ENCODE measurements around the gene SLC2A11. TPM values are rescaled to one million over a fixed set of nuclear protein-coding genes. Genes with fewer than 3 reads are reported as not detected.

The SLC2A11 gene
- total RNA-seq, 4 donors from 2014 or later: 3.2 to 12.5 (median 8.7) TPM

DNA sequence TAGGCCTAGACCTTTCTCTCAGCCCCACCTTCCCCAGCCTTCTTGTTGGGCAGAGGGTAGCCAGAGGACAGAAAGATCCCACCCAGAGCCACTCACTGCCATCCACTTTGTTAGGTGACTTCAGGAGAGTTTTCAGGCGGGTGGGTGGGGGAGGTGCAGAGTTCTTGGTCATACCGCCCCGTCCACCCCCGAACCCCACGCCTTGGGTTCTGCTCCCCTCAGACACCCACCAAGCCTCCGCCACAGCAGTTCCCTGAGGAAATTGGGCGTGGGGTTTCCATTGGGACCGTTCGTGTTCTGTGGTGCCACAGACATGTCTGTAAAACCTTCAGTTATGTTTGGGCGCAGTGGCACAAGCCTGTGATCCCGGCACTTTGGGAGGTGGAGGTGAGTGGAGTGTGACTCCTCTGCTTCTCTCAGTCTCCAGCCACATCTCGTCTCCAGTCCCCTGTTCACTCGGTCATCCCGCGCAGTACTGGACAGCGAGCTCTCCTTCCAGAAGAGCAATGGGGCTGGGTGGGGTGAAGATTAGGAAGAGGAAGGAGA is 38.0 kb downstream of the SLC2A11 start:
- peaks cover 23% of the 10 kb centered on the region for H3K36me3 ChIP-seq
- H3K27me3 ChIP-seq: no peaks in the 10 kb centered on the region
- H3K9me3 ChIP-seq: no peaks in the 10 kb centered on the region
- peak overlapping the region; percentile 95 for H3K27ac ChIP-seq
- WGBS: 78% methylated on average over 16 of the region's 16 CpGs
- no peak for DNase-seq (ENCODE audit: low spot score in 2 of 2)
- peak overlapping the region; percentile 59 for H3K4me3 ChIP-seq
- H3K4me1 ChIP-seq: peaks cover 24% of the 10 kb centered on the region
- TF ChIP-seq, protein P1, sequence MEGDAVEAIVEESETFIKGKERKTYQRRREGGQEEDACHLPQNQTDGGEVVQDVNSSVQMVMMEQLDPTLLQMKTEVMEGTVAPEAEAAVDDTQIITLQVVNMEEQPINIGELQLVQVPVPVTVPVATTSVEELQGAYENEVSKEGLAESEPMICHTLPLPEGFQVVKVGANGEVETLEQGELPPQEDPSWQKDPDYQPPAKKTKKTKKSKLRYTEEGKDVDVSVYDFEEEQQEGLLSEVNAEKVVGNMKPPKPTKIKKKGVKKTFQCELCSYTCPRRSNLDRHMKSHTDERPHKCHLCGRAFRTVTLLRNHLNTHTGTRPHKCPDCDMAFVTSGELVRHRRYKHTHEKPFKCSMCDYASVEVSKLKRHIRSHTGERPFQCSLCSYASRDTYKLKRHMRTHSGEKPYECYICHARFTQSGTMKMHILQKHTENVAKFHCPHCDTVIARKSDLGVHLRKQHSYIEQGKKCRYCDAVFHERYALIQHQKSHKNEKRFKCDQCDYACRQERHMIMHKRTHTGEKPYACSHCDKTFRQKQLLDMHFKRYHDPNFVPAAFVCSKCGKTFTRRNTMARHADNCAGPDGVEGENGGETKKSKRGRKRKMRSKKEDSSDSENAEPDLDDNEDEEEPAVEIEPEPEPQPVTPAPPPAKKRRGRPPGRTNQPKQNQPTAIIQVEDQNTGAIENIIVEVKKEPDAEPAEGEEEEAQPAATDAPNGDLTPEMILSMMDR (IDR thresholded peaks at IDR 0.05): no peak
- TF ChIP-seq EP300 (IDR thresholded peaks at IDR 0.05) (no peak), POLR2AphosphoS5 (IDR thresholded peaks at IDR 0.05) (no peak), POLR2A (IDR thresholded peaks at IDR 0.05) (no peak)

DNA sequence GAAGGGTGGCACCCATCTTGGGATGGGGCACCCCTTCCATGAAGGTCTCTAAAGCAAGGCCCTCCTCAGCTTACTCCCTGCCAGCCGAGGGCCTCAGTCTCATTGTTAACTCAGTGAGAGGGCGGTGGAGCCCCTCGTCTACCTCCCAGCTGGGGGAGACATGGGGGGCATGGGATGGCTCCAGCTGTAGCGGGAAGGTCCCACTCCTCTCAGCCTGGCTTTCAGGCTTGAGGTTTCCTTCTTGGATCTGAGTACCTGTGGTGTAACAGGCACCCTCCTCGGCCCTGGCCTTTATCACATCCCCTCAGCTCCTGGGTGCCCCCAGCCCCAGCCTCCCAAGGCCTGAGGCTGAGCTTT is 38.5 kb downstream of the SLC2A11 start:
- no peak for DNase-seq (ENCODE audit: low spot score in 2 of 2)
- H3K9me3 ChIP-seq: no peaks in the 10 kb centered on the region
- no peak for TF ChIP-seq EP300 (IDR thresholded peaks at IDR 0.05)
- no peak overlapping the region for H3K4me3 ChIP-seq
- H3K4me1 ChIP-seq: peaks cover 24% of the 10 kb centered on the region
- peaks cover 23% of the 10 kb centered on the region for H3K36me3 ChIP-seq
- H3K27ac ChIP-seq: peak overlapping the region; percentile 95
- no peaks in the 10 kb centered on the region for H3K27me3 ChIP-seq
- 100% methylated on average over 1 of the region's 5 CpGs for WGBS

DNA sequence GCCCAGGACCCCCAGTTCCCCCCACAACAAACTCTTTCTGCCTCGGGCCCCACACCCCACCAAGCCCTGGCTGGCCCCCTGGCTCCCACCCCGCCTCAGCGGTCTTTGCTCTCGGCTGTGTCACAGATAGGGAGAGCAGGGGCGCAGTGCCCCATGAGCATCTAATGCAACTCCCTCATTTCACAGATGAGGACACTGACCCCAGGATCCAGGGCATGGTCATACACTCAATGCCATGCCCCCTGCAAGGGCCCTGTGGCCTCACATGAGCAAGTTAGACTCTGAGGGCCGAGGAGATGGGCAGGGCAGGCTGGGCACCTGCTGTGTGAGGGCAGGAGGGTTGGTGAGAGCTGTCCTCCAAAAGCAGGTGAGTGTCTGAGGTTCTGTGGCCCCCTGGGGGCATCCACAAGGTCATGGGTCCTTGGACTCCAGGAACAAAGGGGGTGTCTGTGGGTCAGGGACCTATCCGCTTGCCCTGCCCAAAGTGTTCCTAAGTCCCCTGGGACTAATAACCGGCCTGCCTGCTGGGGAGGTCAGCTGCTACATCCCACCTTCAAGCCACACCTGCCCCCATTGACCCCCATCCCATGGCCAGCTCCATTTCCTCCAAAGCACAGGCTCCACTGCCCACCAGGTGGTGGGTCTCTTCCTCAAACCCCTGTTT is 39.0 kb downstream of the SLC2A11 start:
- no peak for TF ChIP-seq POLR2A (IDR thresholded peaks at IDR 0.05)
- no peak for TF ChIP-seq POLR2AphosphoS5 (IDR thresholded peaks at IDR 0.05)
- TF ChIP-seq EP300 (IDR thresholded peaks at IDR 0.05): no peak
- TF ChIP-seq, protein P1 (IDR thresholded peaks at IDR 0.05): no peak
- peaks cover 24% of the 10 kb centered on the region for H3K4me1 ChIP-seq
- DNase-seq (ENCODE audit: low spot score in 2 of 2): no peak
- 100% methylated on average over 2 of the region's 8 CpGs for WGBS
- H3K36me3 ChIP-seq: peaks cover 23% of the 10 kb centered on the region
- H3K27ac ChIP-seq: no peak overlapping the region
- H3K4me3 ChIP-seq: no peak overlapping the region
- H3K27me3 ChIP-seq: no peaks in the 10 kb centered on the region
- H3K9me3 ChIP-seq: no peaks in the 10 kb centered on the region

- no peak overlapping the region for H3K27ac ChIP-seq
- TF ChIP-seq, protein P1 (IDR thresholded peaks at IDR 0.05): no peak
- no peak for TF ChIP-seq POLR2AphosphoS5 (IDR thresholded peaks at IDR 0.05)
- no peak for TF ChIP-seq POLR2A (IDR thresholded peaks at IDR 0.05)
- TF ChIP-seq EP300 (IDR thresholded peaks at IDR 0.05): no peak
- H3K4me3 ChIP-seq: no peak overlapping the region
- no peaks in the 10 kb centered on the region for H3K9me3 ChIP-seq
- DNase-seq (ENCODE audit: low spot score in 2 of 2): no peak
- H3K27me3 ChIP-seq: no peaks in the 10 kb centered on the region
- peaks cover 23% of the 10 kb centered on the region for H3K36me3 ChIP-seq
- 94% methylated on average over 2 of the region's 3 CpGs for WGBS
- peaks cover 24% of the 10 kb centered on the region for H3K4me1 ChIP-seq
These were observed 39.6 kb downstream of the SLC2A11 start for GRCh38 chr22:23897320-23897719.

- WGBS: 64% methylated on average over 8 of the region's 8 CpGs
- Histone ChIP-seq H3K27ac (no peak overlapping the region), H3K4me1 (peaks cover 24% of the 10 kb centered on the region), H3K36me3 (peaks cover 23% of the 10 kb centered on the region), H3K27me3 (no peaks in the 10 kb centered on the region), H3K9me3 (no peaks in the 10 kb centered on the region), H3K4me3 (no peak overlapping the region)
- no peak for DNase-seq (ENCODE audit: low spot score in 2 of 2)
- TF ChIP-seq POLR2AphosphoS5 (IDR thresholded peaks at IDR 0.05): no peak
- TF ChIP-seq EP300 (IDR thresholded peaks at IDR 0.05): no peak
- TF ChIP-seq, protein P1 (IDR thresholded peaks at IDR 0.05): no peak
- no peak for TF ChIP-seq POLR2A (IDR thresholded peaks at IDR 0.05)
These were observed 40.6 kb downstream of the SLC2A11 start for GRCh38 chr22:23898006-23898974.

All from suprapubic skin (tissue), 4 donors.